Left cardiac atrium (tissue), 4 donors: ENCODE measurements around the gene PTPN23. TPM values are rescaled to one million over a fixed set of nuclear protein-coding genes. Genes with fewer than 3 reads are reported as not detected.

Experiments
- ATAC-seq, 2 donors: fragments of 200-7000 bp; cut with Tn5 transposase; one replicate each; pipeline ENCODE4 v1.9.1; 2020; ENCODE audit warnings: mild to moderate bottlenecking in 2 of 2, moderate library complexity in 2 of 2
- DNase-seq: peaks from one replicate; pipeline ENCODE4 v3.0.0-alpha.2; 2020
- intact Hi-C, 2 donors: fragments of 100-400 bp; cut with DNase I; formaldehyde crosslinking; loops; one replicate each; pipeline versions ENCODE4 v1.14.1 to v1.15.1; 2022 to 2023
- total RNA-seq, 2 donors: library from RNA; stranded (reverse); fragmentation: NEBNext Ultra II Directional; extraction: Animal tissue kit (Norgen Biotek cat#: 25700); gene quantifications; one replicate each; pipeline ENCODE4 v1.2.1, GENCODE V29; 2021
- donor health status: DM: no; HTN: yes; CAD: no.
- donor health status: DM: no; HTN: yes; CAD: no; lungs with severe emphysema.
- donor health status: DM: yes; HTN: yes; CAD: no.
- donor health status: Dilated cardiomyopathy.

The PTPN23 gene
- total RNA-seq, 2 donors from 2014 or later, result 24.1 to 24.8 TPM

DNA sequence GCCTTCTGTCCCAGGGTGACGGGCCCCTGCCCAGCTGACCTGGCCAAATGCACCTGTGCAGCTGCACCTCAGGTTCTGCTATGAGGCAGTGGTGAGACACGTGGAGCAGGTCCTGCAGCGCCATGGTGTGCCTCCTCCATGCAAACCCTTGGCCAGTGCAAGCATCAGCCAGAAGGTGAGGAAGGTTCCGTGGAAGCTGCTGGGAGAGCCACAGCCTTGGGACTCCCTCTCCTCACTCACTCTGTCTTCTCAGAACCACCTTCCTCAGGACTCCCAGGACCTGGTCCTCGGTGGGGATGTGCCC is 31.6 kb downstream of the PTPN23 start:
- no peak for DNase-seq
- intact Hi-C loops, result no loop called here
- ATAC-seq, result no peak

DNA sequence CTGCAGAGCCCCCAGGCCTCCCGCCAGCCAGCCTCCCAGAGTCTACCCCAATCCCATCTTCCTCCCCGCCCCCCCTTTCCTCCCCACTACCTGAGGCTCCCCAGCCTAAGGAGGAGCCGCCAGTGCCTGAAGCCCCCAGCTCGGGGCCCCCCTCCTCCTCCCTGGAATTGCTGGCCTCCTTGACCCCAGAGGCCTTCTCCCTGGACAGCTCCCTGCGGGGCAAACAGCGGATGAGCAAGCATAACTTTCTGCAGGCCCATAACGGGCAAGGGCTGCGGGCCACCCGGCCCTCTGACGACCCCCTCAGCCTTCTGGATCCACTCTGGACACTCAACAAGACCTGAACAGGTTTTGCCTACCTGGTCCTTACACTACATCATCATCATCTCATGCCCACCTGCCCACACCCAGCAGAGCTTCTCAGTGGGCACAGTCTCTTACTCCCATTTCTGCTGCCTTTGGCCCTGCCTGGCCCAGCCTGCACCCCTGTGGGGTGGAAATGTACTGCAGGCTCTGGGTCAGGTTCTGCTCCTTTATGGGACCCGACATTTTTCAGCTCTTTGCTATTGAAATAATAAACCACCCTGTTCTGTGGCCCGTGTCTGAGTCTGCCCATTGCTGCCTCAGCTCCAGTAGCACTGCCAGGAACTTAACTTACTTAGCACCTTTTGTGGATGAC is 32.2 kb downstream of the PTPN23 start:
- DNase-seq (no peak), ATAC-seq (no peak)
- intact Hi-C loops, result no loop called here

DNA sequence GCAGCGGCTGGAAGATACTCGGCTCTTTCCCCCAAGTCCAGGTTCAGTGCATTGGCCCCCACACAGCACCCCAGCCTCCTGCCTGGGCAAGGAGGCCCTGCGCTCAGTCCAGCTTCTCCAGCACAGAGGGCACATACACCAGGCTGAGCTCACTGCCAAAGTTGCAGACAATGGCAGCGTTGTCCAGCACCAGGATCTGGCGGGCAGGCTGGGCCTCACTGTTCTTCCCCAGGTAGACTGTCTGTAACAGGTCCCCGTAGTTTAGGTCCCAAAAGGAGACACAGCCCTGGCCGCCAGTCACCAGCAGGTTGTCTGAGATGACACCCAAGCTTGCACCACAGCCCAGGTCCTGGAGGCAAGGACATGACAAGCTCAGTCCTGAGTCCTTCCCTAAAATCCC is 32.9 kb downstream of the PTPN23 start:
- ATAC-seq (no peak), DNase-seq (no peak)
- intact Hi-C loops, result no loop called here

DNA sequence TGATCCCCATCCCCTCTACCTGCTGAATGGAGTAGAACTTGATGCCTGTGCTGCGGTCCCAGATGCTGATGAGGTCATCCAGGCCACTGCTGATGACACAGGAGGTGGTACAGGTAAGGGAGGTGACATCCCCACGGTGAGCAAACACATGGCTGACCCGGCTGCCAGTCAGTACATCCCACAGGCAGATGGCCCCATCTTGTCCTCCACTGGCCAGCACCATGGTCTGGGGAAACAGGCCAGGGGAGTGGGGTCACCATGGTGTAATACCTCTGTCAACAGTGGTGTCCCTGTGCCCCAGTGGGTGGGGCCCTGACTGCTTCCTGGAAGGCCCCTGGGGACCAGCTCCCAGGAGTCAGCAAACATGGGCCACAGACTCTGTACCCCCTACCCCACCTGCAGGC is 33.3 kb downstream of the PTPN23 start:
- DNase-seq (no peak), ATAC-seq (no peak)
- intact Hi-C loops, result no loop called here

GRCh38 chr3:47414666-47415587 is 34.1 kb downstream of the PTPN23 start:
- ATAC-seq (no peak), DNase-seq (no peak)
- intact Hi-C loops, result no loop called here

DNA sequence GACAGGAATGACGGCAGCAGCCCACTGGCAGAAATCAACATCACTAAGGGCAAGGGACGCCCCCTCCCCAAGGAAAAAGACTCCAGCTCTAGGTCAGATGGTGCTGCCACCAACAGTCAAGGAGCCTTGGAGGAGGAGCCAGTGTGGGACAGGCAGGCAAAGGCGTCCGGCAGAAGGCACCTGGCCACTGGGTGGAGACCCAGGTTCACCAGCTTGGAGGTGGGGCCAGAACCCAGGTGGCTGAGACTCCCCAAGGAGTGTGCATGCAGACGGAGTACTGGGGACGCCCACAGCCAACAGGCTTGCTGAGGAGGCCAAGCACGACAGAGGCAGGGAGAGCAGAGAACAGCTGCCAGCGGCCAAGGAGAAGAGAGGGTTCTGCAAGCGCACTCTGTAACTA is 35.2 kb downstream of the PTPN23 start:
- no peak for ATAC-seq
- intact Hi-C loops, result no loop called here
- no peak for DNase-seq

DNA sequence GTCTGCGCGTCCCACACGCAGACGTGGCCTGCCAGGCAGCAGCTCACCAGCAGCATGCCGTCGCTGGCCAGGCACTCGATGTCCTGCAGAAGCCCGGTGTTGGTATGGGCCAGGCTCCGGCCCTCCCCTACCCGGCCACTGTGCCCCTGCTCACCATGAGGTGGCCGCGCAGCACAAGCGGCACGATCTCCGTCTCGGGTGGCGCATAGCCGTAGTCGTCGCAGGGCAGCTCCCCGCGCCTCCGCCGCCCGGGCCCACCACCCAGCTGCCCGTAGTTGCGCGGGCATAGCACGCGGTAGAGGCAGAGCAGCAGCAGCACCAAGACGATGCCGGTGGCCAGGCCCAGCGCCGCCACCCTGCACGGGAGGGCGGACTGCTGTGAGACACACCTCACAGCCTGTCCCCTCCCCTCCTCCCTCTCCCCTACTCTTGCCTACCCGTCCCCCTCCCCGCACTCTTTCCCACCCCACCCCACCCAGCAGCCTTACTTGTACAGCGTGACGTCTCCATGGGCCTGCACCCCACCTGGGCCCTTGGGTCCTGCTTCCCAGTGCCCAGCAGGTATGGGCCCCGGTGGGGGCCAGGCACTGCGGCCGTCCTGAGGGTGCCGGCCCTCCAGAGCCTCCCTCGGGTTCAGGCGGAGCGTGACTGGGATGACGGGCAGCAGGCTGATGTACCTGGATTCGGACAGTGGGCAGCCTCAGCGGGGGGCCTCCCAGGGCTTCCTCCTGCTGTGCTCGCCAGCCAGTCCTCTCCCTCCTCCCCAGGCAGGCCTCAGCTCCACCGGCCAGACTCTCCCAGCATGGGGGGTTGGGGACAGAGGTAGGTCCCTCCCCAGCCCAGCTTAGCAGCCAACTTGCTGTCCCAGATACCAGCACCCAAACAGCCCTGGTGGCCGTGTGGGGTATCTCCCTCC is 37.6 kb downstream of the PTPN23 start:
- DNase-seq (no peak), ATAC-seq (no peak)
- intact Hi-C loops, result no loop called here

GRCh38 chr3:47419083-47420043 is 38.5 kb downstream of the PTPN23 start:
- intact Hi-C loops, result loop anchor here (2.0 to 5.0 kb wide), 2 partner anchors 55 to 58 kb away; partner anchors contain the start of gene SCAP (in 2 of the 2)
- ATAC-seq (no peak), DNase-seq (no peak)

GRCh38 chr3:47420044-47420430 is 39.2 kb downstream of the PTPN23 start:
- DNase-seq, result no peak
- ATAC-seq, result no peak
- intact Hi-C loops, result loop anchor here (2.0 to 5.0 kb wide), 2 partner anchors 55 to 57 kb away; partner anchors contain the start of gene SCAP (in 2 of the 2)

DNA sequence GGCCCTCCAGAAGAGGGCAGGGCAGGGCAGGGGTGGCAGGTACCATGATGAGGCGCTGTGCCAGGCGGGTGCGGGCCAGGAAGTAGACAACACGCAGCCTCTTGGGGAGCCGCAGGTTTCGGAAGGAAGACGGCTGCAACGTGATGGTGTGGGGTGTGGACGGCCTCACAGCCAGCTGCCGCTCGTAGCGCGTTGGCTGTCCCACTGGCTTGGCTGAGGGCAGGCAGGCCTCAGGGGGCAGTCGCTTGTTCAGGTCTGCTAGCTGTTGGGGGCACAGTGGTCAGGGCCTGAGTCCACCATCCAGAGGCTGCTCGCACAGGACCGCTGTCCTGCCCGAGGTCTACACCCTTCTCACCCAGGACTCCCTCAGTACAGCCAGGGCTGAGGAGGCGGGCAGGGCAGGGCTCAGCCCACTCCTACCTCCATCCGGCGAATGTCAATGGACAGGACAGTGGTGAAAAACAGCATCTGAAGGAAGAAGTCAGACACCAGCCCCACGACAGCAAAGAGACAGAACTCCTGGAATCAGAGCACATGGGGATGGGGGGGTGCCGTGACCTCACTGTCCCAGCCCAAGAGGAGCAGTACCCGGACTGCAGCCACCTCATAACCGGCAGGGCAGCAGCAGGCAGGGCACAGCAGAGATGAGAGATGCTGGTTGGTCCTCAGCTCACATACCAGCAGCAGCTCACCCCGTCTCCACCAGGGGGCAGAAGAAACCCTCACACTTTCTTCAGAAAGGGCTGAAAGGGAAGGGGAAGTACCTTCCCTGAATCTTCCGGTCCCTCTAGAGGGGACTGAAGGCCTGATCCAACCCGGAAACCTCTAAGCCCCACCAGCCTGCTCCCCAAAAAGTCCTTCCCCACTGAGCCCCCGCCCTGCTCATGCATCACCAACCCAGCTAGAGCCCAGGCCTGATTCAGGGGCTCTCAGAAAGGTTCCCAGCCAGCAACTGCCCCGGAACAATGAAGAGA is 40.0 kb downstream of the PTPN23 start:
- intact Hi-C loops, result loop anchor here (2.0 to 5.0 kb wide), 2 partner anchors 54 to 57 kb away; partner anchors contain the start of gene SCAP (in 2 of the 2)
- ATAC-seq, result peak; percentile 74 to 90
- peak; percentile 88 for DNase-seq

GRCh38 chr3:47421741-47422649 is 41.2 kb downstream of the PTPN23 start:
- intact Hi-C loops, result loop anchor here (2.0 to 5.0 kb wide), 2 partner anchors 53 to 55 kb away; partner anchors contain the start of gene SCAP (in 2 of the 2)
- ATAC-seq (peak; percentile 18 to 44), DNase-seq (no peak)

GRCh38 chr3:47422743-47423142 is 41.9 kb downstream of the PTPN23 start:
- intact Hi-C loops, result loop anchor here in 1 of 2 donors (5.0 kb wide), 1 partner anchor 55 kb away; the partner anchor contains the start of gene SCAP
- DNase-seq, result no peak
- no peak for ATAC-seq

DNA sequence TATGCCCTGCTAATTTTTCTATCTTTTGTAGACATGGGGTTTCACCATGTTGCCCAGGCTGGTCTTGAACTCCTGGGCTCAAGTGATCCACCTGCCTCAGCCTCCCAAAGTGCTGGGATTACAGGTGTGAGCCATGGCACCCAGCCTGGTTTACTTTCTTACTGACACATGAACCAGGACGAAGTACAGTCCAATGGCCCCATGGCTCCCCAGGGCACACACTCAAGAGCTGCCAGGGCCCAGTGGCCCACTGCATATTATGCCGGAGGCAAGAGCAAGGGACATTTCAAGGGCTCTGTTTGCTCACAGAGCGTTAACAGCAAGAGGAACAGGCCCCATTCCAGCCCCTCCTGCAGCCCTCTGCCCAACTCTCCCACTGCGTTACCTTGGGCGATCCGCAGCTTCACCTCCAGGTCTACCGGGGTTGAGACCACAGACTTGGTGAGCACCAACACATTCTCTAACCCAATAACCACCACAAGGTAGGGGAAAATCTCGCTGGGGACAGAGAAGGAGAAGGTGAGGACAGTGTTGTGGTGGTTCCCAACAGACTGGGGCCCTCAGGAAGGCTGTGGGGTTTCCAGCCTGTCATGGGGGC is 42.8 kb downstream of the PTPN23 start:
- DNase-seq, result no peak
- no peak for ATAC-seq
- intact Hi-C loops, result loop anchor here in 1 of 2 donors (5.0 kb wide), 1 partner anchor 54 kb away; the partner anchor contains the start of gene SCAP

- ATAC-seq, result no peak
- DNase-seq, result no peak
- intact Hi-C loops, result loop anchor here in 1 of 2 donors (5.0 kb wide), 1 partner anchor 53 kb away; the partner anchor contains the start of gene SCAP
These were observed 43.9 kb downstream of the PTPN23 start for GRCh38 chr3:47424434-47425382.
